NCI-H128 (cell line): ENCODE results near the gene ZDHHC11B.

Experiments used
- DNase-seq: peaks from one replicate; lab custom pipeline; 2025; ENCODE audit not compliant: unreplicated experiment; lab: John Stamatoyannopoulos, UW

The ZDHHC11B gene

DNA sequence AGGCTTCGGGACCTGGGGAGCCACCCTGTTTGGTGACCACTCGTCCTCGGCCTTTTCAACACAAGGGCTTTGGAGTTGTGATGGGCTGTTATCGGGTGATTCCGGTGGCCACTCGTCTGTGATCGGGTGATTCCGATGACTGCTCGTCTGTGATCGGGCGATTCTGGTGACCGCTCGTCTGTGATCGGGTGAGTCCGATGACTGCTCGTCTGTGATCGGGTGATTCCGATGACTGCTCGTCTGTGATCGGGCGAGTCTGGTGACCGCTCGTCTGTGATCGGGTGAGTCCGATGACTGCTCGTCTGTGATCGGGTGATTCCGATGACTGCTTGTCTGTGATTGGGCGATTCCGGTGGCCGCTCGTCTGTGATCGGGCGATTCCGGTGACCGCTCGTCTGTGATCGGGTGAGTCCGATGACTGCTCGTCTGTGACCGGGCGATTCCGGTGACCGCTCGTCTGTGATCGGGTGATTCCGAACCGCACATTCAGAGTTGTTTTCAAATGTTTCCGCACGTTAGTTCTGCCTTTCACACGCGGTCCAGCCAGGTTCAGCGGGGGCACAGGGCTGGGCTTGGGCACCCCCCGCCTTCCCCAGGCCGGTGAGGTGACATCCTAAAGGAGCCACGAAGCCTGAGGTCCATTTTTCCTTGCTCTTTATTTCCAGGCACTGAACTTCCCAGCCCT lies 121.6 kb downstream of the ZDHHC11B start:
- DNase-seq = no peak

- DNase-seq = no peak
Observed at GRCh38 chr5:661891-662750, 122.4 kb downstream of the ZDHHC11B start.

DNA sequence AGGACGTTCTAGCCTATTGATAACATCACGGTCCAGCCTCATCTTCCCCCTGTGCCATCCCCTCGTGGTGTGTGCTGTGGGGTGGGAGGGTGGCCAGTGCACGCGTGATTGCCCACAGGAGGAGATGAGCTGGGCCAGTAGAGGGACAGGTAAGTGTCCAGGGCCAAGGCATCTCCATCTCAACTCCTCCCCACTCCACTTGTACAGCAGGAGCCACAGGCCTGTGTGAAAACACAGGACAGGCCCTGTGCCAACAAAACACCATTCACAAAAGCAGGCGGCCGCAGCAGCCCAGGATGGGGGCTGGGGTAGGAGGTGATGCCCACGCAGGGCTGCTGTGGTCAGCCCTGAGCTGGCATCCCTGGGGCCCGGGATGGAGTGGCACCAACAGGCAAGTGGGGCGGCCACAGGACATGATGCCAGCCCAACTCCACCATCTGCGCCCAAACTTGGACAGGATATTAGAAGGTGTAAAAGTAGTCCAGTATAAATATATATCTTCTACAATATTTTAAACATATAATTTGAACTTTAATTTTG lies 124.0 kb downstream of the ZDHHC11B start:
- DNase-seq = no peak
